A549 treated with dexamethasone at 1 μM for 4 hours (cell line): ENCODE data around the gene TRPC4. TPM values are rescaled to one million over a fixed set of nuclear protein-coding genes. Genes with fewer than 3 reads are reported as not detected.

Experiments used
- total RNA-seq: library from RNA; stranded (reverse); fragments of 200-300 nt; extraction: Qiagen RNA extraction; gene quantifications from 5 replicates; pipeline ENCODE4 v1.2.3, GENCODE V29; 2022

Gene TRPC4
- total RNA-seq = not detected in 5 replicates

DNA sequence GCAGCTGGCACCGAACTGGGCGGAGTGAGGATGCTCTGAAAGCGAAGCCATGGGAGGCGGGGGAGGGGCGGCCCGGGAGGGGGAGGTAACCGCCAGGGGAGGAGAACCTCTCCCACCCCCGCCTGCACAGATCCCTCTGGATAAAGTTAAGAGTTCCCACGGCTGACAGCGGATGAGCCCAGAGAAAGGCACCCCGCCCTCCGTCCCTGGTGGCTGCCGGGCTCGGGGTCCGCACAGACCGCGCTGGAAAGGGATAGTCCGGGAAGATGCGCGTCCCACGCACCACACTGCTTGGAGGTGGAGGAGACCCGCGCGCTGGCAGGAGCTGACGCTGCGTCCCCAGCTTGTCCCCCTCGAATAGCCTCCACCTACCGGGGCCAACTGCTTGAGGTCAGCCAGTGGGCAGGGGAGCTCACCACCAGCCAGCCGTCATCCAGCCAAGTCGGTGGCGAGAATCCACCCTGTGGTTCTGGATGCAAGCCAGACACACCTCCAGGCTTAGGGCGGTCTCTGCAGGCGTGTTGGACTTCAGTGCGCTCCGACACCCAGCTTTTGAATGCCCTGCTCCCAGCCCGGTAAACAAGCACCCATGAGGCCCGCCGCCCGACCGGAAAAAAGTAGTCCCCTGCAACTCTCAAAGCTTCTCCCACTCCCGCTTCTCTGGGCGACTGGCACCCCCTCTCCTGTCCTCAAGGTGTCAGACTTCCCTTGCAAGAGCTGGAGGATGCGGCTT lies at the start of gene TRPC4:
TRPC4 (minus strand) TSS at position 17 of the 733 bp plus-strand sequence. CDS start 86,439 bp downstream, outside the sequence.

DNA sequence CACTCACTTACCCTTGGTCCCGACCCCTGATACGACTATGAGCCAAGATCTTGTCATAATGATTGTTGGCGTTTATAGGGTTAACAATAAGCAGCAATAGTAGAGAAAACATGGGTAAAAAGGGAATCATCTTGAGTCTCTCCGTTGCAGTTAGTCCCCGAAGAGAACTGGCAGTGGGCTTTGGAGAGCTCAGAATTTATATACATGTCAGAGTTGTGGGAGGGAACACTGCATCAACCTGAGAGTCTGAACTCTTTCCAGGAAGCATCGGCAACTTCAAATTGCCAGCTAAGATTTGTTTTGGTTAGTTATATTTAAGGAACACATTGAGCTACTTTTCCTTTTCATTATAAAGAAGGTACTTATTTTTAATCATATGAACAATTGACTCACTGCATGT lies 271.0 kb downstream of the TRPC4 start, which contains the start of gene POSTN:
POSTN (minus strand) TSS at position 172 of the 400 bp plus-strand sequence; CDS start at position 130, 42 bp downstream.

